Measurements from ENCODE around the gene PIP4K2C.

- TF ChIP-seq CTCF (IDR thresholded peaks at IDR 0.05) (no peak), POLR2A (IDR thresholded peaks at IDR 0.05) (no peak)
These were observed 4.1 kb upstream of the PIP4K2C start for GRCh38 chr12:57586832-57587429.
